ENCODE data around the gene GDF10. TPM values are rescaled to one million over a fixed set of nuclear protein-coding genes. Genes with fewer than 3 reads are reported as not detected.

GDF10 gene
- total RNA-seq, 3 donors from 2014 or later (not counting 1 experiment from before 2014, with no cell fraction given) = not detected

GRCh38 chr10:47358457-47358856 is 58.5 kb downstream of the GDF10 start:
- H3K4me1 Mint-ChIP-seq = no peaks in the 10 kb centered on the region
- H3K27me3 Mint-ChIP-seq (ENCODE audit: low read depth in 2 of 2) = peaks cover 0 to 4% of the 10 kb centered on the region in 2 donors
- no peaks in the 10 kb centered on the region for H3K36me3 ChIP-seq (ENCODE audit: control insufficient read depth, insufficient read depth, low read length)
- no peak overlapping the region for H3K27ac Mint-ChIP-seq
- no peak overlapping the region for H3K4me3 Mint-ChIP-seq
- H3K9me3 ChIP-seq (ENCODE audit: control insufficient read depth, insufficient read depth, low read length) = no peaks in the 10 kb centered on the region
- H3K9me3 Mint-ChIP-seq = no peaks in the 10 kb centered on the region
- no peak overlapping the region for H3K27ac ChIP-seq (ENCODE audit: low read length)
- no peaks in the 10 kb centered on the region for H3K4me1 ChIP-seq (ENCODE audit: control insufficient read depth, insufficient read depth, low read length)
- H3K4me3 ChIP-seq (ENCODE audit: low read length) = no peak overlapping the region
- intact Hi-C loops (cut with micrococcal nuclease) = no loop called here
- ATAC-seq (no peak), DNase-seq (no peak)
- no peak for TF ChIP-seq CTCF (IDR thresholded peaks at IDR 0.05)
- 73% methylated on average over 3 of the region's 3 CpGs for WGBS (ENCODE audit: insufficient coverage)
- no peaks in the 10 kb centered on the region for H3K36me3 Mint-ChIP-seq
- H3K27me3 ChIP-seq (ENCODE audit: control insufficient read depth, insufficient read depth, low read length) = no peaks in the 10 kb centered on the region

GRCh38 chr10:47359101-47359500 is 59.1 kb downstream of the GDF10 start:
- Histone ChIP-seq H3K4me3 (ENCODE audit: low read length) (no peak overlapping the region), H3K27ac (ENCODE audit: low read length) (no peak overlapping the region), H3K27me3 (ENCODE audit: control insufficient read depth, insufficient read depth, low read length) (no peaks in the 10 kb centered on the region), H3K4me1 (ENCODE audit: control insufficient read depth, insufficient read depth, low read length) (no peaks in the 10 kb centered on the region), H3K36me3 (ENCODE audit: control insufficient read depth, insufficient read depth, low read length) (no peaks in the 10 kb centered on the region), H3K9me3 (ENCODE audit: control insufficient read depth, insufficient read depth, low read length) (no peaks in the 10 kb centered on the region)
- Mint-ChIP-seq H3K4me1 (no peaks in the 10 kb centered on the region), H3K36me3 (no peaks in the 10 kb centered on the region), H3K4me3 (no peak overlapping the region), H3K27me3 (ENCODE audit: low read depth in 2 of 2) (peaks cover 0 to 4% of the 10 kb centered on the region in 2 donors), H3K27ac (no peak overlapping the region), H3K9me3 (no peaks in the 10 kb centered on the region)
- TF ChIP-seq CTCF (IDR thresholded peaks at IDR 0.05) = no peak
- intact Hi-C loops (cut with micrococcal nuclease) = no loop called here
- no peak for DNase-seq
- no peak for ATAC-seq
- 83% methylated on average over 2 of the region's 2 CpGs for WGBS (ENCODE audit: insufficient coverage)

- H3K4me1 Mint-ChIP-seq = no peaks in the 10 kb centered on the region
- Histone ChIP-seq H3K9me3 (ENCODE audit: control insufficient read depth, insufficient read depth, low read length) (no peaks in the 10 kb centered on the region), H3K4me3 (ENCODE audit: low read length) (no peak overlapping the region), H3K36me3 (ENCODE audit: control insufficient read depth, insufficient read depth, low read length) (no peaks in the 10 kb centered on the region), H3K27me3 (ENCODE audit: control insufficient read depth, insufficient read depth, low read length) (no peaks in the 10 kb centered on the region), H3K27ac (ENCODE audit: low read length) (no peak overlapping the region), H3K4me1 (ENCODE audit: control insufficient read depth, insufficient read depth, low read length) (no peaks in the 10 kb centered on the region)
- WGBS (ENCODE audit: insufficient coverage) = 70% methylated on average over 4 of the region's 4 CpGs
- no peaks in the 10 kb centered on the region for H3K36me3 Mint-ChIP-seq
- intact Hi-C loops (cut with micrococcal nuclease) = no loop called here
- no peak for TF ChIP-seq CTCF (IDR thresholded peaks at IDR 0.05)
- H3K27ac Mint-ChIP-seq = no peak overlapping the region
- DNase-seq (no peak), ATAC-seq (no peak)
- no peak overlapping the region for H3K4me3 Mint-ChIP-seq
- no peaks in the 10 kb centered on the region for H3K9me3 Mint-ChIP-seq
- peaks cover 0 to 4% of the 10 kb centered on the region in 2 donors for H3K27me3 Mint-ChIP-seq (ENCODE audit: low read depth in 2 of 2)
These were observed 59.8 kb downstream of the GDF10 start for GRCh38 chr10:47359626-47360418.
